ENCODE results near the gene CASQ2.
"Not testable (repeated sequence)": the region's sequence is repeated elsewhere in the genome, so short reads cannot be mapped to it uniquely, and the experiment has no call there.

Gene CASQ2
- total RNA-seq, result 0 to 0.18 (median 0) reads per million in 4 experiments

DNA sequence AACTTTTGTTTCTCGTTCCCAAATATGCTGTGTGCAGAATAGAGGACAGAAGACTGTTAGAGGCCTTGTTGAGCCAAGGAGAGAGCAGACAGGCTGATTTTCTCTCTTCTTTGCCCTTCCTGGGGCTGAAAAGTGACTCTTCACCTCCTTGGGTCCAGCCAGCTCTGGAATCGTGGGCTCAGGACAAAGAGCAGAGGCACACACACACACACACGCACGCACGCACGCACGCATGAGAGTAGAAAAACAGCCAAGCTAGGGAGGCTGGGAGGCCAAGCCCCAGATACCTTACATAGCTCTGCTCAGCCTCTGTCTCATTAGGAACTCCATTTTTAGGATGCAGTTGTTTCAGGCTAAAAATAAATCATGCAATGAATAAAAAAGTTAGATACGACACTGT is at the start of gene CASQ2:
CASQ2 (minus strand) TSS at position 166 of the 400 bp plus-strand sequence. CDS start 173 bp downstream, outside the sequence.
- no peak for DNase-seq

DNA sequence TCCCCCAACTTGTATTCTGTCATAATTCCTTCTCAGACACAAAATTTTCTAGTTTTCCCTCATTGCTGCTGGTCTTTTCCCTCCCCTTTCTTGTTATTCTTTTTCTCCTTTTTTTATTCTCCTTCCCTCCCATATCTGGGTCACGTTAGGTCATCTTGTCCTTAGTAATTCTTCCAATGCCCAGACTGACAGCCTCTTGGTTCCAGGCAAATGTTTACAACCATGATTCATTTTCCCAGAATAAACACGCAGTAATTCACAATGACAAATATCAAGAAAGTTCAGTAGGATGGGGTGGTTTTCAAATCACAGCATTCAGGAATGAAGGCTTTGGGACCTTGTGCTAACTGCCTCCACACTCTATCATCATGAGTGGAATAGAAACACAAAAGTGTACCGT is 47.2 kb upstream of the CASQ2 start:
- DNase-seq, result no peak

DNA sequence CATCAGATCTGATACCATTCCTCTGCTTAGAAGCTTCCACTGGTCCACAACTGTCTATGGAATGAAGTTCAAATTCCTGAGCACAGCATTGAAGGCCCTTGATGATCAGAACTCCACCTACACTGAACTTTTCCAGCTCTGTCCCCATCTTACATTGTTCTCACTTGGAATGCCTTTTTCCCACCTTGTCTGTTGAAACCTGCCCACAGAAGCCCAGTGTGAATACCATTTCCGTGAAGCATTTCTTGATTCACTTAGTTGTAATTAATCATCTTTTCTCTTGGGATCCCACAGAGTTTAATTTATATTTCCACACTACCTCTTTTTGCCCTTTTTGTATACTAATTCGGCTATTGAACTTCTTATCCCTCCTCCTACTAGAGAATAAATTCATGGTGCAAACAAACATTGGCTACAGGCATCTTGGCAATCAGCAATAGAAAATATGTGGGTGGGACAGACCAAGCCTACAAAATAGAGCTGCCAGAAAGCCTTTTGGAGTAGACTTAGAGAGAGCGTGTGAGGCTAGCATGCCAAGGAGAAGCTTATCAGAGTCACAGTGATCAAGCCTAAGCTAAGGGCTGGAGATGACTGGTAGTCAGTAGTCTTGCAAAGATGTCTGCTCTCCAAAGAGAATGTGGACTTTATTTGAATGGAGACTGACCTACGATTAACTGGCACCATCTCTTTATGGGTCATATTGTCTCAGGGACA is 46.3 kb upstream of the CASQ2 start:
- no peak for DNase-seq

DNA sequence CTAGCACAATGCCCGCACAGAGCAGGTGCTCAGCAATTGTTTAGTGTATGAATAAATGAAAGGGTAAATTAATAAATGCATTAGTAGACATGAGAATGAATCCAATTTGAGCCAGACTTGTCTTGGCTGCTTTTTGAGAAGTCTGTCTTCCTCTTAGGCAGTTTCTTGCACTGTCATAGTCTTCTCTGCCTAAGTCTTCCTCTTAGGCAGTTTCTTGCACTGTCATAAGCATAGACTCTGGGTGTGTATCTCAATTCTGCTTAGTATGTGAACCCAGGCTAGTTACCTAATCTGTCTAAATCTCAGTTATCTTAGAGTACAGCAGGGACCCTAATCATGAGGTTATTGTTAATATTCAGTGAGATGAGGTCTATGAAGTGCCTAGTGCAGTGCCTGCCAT is 45.2 kb upstream of the CASQ2 start:
- DNase-seq, result no peak

DNA sequence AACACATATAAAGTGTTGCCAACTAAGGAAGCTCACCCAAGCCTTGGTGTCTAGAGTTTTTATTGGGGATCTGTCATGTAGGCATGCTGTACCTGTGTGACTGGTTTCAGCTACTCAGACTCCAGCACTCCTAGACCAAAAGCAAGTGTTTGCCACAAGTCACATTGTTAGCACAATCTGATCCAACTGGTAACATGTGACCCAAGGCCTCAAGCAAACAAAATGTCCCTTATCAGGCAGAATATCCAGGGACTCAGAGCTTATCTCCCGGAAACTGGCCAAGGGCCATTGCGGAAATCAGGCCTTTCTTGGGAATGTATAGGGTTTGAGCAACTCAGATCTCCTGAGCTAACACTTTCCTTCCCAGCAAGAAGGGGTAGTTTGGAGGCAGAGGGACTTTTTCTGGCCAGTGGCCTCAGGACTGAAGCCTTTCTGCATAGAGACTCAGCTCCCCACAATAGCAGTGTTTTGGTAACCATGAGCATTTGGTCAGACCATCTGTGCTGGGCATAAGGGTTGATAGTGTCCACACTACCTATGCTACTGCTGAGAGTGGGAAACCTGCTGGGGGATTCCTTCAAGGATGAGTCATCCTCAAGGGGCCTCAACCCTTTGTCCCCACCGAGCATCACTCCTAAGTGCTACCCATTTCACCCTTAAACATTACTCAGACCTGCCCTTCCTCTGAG is 42.8 kb upstream of the CASQ2 start:
- no peak for DNase-seq

DNA sequence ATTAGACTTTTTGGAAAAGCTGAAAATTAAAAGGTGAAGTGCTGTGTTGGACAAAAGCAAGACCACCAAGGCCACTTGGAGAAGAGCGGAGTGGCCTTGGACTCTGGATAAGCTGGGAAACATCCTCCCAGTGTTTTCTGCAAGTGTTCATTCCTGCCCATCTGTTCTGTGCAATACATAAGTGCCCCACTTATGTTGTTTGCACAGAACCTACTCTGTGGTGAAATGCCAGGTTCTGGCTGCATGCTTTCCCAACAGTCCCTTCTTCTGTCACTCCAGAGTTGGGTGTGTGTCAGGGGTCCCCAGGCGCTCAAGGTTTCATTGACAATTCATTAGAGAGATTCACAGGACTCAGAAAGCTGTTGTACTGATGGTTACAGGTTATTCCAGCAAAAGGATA is 42.1 kb upstream of the CASQ2 start:
- no peak for DNase-seq

DNA sequence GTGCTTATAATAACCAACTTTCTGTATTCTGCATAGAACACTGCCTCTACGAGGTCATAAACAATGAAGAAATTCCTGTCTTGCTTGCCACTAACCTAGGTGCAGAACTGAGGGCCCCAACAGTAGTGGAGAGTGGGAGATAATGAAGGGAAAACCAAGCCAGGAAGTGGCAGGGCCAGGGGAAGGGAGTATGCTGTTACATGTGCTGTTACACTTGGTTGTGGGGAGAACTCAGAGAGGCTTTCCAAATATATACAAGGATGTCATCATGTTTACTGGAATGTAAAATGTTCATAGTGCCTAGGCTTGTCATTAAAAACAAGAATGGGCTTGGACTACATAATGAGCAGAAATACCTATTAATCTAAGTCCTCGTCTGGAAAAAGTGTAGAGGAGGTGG is 41.3 kb upstream of the CASQ2 start:
- no peak for DNase-seq

DNA sequence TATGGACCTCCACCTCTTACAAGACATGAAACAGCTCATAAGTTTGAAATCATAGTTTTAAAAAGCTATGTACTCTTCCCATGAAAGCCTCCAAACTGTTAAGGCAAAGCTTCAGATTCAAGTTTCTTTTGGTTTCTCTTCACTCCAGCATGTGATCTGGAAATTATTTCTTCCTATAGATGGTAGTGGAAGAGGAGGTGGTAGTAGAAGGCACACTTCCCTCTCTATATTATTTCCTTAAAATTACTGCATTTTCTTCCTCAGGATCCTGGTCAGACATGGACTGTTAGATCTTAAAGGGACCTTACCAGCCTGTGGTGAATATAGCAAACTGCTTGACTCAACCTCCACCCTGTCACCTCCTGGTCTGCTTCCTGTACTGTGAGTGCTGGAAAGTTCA is 40.6 kb upstream of the CASQ2 start:
- DNase-seq, result no peak

DNA sequence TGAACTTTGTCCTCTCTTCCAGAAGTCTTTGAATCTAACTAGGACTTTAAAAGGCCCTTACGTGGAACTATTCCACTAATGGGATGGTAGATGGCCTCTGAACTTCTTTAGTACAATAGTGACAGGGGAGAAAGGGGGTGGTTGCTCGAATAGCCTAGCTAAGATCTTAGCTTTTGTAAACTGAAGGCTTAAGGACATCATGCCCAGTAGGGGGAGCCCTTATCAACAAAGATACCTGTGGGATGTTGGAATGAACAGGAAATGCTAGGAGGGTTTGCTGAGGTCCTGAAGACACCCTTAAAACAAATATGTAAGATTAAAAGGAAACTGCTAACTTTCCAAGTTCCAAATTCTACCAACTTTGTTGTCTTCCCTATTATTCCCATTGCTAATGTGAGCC is 39.2 kb upstream of the CASQ2 start:
- DNase-seq, result no peak

DNA sequence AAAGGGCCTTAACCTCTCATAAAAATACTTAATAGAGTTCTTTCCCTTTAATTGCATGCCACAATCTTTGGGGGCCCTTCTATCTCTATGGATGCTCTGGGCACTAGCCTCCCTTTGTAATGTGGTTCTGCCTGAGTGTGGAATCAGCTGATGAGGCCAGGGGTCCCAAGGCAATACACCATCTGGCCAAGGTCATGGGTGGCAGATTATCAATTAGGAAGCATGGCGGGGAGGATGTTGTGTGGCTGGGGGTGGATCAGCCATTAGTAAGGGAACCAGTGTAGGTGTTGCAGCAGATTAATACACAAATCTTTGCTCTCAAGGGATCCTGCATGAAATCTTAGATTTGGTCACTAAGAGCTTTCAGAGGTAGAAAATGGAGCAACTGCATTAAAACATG is 37.1 kb upstream of the CASQ2 start:
- DNase-seq, result no peak

DNA sequence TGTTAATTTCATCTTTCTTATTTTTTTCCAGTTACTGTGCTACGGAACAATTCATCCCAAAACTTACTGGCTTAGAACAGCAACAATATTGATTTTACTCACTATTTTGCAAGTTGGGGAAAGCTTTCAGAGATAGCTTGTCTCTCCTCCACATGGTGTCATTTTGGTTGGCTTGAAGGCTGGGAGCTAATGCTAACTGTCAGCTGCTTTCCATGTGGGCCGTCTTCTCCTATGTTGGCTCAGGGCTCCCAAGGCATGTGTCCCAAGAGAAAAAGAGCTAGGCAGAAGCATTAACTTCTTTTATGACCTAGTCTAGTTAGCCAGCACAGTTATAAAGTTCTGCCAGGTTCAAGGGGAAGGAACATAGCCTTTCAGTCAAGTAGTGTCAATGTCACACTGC is 33.9 kb upstream of the CASQ2 start:
- no peak for DNase-seq

DNA sequence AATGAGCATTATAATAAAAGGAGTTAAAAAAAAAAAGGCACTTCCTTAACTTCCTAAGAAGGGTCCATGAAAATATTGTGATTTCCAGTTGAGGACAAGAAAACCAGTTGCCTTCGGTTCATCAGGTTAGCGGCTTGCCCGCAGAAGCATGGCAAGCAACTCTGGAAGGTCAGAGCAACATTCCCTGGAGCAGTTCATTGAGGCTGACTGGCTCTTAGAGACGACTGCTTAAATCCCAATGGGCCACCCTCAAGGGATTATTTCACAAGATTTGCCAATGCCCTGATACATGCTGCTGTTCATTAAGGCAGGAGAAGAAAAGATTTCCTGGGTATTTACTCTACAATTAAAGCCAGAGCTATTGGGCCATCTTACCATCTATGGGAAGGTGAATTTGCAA is 29.0 kb upstream of the CASQ2 start:
- no peak for DNase-seq

DNA sequence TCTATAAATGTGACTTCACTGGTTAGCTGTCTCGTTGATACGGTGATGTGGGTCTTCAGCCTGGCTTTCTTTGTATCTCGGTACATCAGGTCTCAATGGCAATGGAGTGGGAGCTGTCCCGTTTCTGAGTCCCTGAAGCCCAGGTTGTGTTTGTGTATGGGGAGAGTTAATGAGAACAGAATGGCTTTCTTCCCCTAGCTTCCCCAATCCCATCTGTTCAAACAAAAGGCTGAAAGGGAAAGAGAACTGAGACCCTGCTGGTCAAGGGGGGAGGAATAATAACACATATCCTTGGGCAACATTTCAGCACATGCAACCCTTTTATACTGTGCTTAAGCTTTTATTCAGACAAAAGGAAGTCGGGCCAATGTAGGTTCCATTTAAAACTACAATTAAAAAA is 28.4 kb upstream of the CASQ2 start:
- DNase-seq, result no peak

DNA sequence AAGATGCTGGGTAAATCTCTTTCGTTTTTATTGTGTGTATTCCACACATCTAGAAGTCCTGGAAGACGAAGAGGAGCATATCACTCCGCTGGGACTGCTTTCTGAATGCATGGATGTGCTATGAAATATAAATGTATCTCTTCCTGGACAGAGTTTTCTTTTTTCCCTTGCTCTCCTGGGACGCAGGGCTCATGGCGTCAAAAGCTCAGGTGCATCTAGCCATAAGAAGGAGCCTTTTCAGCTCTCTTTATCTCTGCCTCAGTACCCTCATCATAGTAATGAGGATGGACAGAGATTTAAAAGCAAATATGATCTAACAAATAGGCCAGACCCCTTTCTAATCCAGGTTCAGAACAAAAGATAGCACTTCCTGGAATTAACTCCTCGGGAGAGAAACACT is 27.5 kb upstream of the CASQ2 start:
- DNase-seq, result no peak

DNA sequence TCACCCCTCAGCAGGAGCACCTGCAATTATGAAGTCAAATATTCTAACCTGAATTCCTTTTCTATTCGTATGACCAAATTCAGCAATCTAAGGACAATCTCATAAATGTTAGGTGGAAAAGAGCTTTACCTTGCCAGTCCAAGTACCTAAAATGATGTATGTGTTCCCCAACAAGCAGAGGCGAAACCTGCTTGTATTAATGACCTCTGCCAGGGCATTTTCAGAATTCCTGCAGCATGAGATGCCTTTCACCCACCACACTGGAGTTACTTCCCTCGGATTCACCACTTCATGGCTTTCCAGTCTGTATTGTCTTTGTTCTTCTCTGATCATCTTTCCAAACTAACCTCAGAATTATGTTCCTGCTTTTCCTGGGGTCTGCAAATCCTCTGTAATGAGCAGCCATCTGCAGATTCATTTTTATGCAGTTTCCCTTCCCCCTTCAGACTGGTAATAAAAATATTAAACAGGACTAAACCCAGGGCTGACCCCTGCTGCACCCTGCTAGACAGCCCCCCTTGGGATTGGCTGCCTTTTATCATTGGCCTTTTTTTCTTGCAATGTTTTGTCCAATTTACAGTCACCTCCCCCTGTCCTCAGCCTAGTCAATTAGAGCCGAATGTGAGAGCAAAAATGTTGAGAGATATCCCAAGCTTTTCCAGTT is 26.6 kb upstream of the CASQ2 start:
- DNase-seq, result no peak

DNA sequence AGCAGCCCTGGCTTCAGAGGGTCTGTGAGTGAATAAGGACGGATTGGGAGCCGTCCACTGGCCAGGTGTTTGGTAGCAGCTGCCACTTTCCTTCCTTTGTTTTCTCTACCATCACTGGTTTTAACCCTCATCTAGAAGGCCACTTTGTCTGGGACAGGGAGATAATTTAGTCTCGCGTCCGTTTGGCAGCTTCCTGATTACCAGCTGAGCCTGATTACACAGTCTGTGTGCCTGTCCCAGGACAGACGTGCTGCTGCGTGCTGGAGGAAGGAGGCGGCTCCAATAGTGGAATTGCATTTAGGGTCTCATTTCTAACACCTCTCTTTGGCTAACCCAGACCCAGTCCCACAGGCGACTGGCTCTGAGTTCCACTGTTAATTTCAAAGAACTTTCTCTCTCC is 24.6 kb upstream of the CASQ2 start:
- no peak for DNase-seq

DNA sequence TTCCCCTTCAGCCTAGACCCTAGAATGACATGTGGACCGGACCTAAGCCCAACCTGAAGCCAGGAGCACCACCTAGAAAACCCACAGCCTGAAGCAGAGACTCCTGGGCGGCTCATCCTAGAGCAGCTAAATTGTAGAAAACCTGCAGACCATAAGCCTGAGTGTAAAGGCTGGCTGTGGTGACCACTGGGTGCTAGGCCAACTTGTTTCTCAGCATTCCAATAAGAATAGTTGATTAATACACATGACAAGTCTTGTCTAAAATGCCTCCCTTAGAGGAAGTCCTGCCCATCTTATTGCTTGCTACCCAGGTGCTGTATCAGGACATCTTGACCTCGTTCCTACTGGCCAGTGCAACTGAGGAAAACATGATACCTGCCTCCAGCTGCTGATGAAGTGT is 23.3 kb upstream of the CASQ2 start:
- no peak for DNase-seq

DNA sequence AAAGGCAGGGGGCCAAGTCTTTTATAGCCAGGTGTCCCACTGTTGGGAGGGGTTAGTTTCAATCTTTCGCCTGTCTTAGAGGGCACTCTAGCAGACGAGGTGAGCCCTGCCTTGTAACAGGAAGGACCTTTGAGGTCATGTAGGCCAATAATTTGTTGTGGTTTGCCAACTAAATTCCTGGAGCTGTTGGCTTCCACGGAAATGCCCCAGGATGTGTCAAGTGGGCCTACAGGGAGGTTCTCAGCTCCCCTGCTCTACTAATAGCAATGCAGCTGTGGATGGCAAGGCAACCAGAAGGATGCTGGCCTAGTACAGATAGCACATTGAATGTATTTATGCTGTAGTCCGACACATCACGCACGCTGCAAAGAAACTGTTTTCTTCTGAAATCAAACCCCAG is 22.3 kb upstream of the CASQ2 start:
- DNase-seq, result no peak

DNA sequence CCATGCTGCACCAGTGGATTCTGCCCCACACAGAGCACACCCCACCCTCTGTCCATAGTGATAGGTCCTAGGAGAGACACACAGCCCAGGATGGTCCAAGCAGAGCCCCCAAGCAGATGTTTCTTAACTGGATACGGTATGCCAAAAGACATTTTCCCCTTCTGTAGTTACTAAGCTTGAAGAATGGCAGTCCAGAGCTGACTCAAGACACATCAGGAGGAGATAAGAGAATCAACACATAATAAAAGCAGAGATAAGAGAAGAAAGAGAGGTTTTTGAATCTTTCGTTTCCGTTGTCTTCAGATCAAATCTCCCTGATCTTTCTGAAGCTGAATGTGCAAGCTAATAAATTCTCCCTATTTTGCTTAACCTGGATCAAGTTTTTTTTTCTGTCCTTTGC is 21.8 kb upstream of the CASQ2 start:
- no peak for DNase-seq

DNA sequence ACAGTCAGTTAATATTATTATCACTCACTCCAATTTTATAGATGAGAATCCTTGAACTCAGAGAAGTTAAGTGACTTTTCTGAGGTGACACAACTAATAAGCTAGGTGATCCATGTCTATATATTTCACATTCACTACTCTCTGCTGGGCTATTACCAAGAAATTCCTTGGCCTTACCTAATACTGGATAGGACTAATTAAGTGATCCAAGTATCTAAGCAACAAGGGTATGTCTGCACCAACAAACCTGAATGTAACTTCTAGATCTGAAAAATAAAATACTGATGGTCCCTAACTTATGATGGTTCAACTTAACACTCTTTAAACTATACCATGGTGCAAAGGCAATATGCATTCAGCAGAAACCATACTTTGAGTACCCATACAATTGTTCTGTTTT is 14.8 kb upstream of the CASQ2 start:
- no peak for DNase-seq

DNA sequence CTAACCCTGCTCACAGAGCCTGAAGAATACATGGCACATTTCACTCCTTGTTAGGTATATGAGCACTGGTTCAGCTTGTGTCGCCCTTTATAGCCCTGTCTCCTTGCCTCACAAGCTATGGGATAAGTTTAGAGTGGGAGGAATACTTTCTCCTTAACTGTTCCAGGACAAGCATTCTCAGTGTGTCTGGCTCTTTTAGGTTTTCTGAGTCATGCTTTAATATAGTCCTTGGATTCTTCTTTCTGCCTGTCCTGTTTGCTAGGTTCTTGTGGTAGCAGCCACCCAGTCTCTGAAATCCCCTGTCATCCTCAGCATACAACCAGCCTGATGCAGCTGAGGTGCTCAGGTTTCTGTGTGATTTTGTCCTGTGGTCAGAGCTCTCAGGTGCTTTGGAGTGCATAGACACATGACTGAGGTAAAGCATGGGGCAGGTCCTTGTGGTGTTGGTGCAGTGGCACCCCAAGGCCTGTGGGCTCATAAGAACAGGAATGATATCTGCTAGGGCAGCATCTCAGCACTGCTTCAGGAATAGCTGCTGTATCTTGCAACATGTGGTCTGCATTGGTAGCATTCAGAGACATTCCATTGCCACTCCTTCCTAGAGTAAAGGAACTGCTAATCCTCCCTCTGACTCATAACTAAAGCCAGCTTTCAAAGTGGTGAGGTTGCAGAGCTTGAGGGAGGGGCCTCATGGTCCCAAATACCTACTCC is 14.2 kb upstream of the CASQ2 start:
- DNase-seq, result no peak

DNA sequence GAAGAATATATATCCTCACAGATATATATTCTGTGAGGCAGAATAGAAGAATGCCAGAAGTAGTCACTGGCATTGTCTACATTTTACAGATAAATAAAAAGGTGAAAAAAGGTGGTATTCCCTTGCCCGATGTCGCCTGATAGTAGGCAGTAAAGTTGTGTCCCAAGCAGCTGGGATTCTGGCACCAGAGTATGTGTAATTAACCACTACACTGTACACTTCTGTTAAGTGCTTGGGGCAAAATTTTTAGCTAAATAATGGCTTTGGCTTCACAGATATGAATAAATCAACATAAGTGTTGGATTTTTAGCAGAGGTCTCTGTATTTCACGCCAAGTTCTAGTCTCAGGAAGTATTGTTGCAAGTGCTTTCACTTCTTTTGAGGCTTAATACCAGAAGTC is 13.3 kb upstream of the CASQ2 start:
- no peak for DNase-seq

DNA sequence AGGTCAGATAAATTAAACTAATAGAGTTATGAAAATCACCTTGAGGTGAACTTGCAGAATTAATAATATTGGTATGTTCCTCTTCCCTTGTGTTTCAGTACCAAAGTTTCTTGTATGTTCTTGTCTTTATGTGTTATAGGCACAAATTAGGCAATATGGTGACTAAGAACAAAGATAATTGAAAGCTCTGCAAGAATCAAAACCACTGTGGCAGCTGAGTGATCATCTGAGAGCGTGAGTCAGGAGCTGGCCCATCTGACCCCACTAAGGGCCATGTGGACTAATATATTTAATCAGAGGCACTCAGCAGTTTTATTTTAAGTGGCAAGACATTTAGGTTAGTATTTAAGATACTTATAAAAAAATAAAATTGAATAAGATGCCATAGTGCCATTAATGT is 12.8 kb upstream of the CASQ2 start:
- no peak for DNase-seq

DNA sequence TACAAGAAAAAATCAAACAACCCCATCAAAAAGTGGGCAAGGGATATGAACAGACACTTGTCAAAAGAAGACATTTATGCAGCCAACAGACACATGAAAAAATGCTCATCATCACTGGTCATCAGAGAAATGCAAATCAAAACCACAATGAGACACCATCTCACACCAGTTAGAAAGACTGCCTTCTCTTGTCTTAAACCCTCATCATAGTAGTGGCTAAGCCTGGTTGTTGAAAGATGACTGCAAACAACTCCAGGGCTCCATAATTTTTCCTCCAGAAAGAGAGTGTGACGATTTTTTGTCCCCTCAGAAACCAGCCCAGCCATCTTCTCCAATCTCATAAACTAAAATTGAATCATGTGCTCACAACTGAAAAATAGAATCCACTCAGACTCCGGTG is 12.1 kb upstream of the CASQ2 start:
- DNase-seq, result not testable (repeated sequence)

Measured in effector CD8-positive, alpha-beta T cell (primary cell).